ENCODE results near the gene PCARE.
"Not testable (repeated sequence)": the region's sequence is repeated elsewhere in the genome, so short reads cannot be mapped to it uniquely, and the experiment has no call there.

PCARE gene

DNA sequence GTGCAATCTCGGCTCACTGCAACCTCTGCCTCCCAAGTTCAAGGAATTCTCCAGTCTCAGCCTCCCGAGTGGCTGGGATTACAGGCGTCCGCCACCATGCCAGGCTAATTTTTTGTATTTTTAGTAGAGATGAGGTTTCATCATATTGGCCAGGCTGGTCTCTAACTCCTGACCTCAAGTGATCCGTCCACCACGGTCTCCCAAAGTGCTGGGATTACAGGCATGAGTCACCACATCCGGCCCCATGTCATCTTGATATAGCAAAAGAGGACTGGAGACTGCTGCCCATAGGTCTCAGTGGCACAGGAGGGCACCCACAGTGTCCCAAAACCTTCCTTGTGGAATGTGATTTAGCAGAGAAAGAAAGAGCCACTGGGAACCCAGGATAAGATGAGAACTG is 16.0 kb upstream of the PCARE start:
- not testable (repeated sequence) for DNase-seq

DNA sequence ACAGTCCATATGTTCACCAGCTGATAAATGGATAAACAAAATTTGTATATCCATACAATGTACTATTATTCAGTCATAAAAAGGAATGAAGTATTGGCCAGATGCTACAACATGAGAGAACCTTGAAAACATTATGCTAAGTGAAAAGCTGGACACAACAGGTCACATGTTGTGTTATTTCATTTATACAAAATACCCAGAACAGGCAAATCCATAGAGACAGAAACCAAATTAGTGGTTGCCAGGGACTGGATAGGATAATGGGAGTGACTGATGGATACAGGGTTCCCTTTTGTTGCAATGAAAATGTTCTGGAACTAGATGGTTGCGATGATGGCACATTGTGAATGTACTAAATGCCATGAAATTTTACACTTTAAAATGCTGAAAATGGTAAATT is 10.2 kb upstream of the PCARE start:
- no peak for DNase-seq

DNA sequence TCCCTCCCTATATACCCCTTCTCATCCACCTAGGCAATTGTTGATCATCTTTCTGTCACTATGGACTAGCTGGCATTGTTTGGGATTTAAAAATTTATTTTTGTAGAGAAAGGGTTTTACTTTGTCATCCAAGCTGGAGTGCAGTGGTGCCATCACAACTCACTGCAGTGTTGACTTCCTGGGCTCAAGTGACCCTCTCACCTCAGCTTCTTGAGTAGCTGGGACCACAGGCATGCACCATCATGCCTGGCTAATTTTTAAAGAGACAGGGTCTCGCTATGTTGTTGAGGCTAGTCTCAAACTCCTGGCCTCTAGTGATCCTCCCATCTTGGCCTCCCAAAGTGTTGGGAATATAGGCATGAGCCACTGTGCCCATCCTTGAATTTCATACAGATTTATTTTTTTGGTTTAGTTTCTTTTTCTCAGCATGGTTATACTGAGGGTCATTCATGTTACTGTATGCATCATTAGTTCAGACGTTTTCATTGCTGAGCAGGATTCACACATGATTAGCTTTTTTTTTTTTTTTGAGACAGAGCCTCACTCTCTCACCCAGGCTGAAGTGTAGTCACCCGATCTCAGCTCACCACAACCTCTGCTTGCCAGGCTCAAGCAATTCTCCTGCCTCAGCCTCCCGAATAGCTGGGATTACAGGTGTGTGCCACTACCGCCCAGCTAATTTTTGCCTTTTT is 8.6 kb upstream of the PCARE start:
- DNase-seq, result no peak

DNA sequence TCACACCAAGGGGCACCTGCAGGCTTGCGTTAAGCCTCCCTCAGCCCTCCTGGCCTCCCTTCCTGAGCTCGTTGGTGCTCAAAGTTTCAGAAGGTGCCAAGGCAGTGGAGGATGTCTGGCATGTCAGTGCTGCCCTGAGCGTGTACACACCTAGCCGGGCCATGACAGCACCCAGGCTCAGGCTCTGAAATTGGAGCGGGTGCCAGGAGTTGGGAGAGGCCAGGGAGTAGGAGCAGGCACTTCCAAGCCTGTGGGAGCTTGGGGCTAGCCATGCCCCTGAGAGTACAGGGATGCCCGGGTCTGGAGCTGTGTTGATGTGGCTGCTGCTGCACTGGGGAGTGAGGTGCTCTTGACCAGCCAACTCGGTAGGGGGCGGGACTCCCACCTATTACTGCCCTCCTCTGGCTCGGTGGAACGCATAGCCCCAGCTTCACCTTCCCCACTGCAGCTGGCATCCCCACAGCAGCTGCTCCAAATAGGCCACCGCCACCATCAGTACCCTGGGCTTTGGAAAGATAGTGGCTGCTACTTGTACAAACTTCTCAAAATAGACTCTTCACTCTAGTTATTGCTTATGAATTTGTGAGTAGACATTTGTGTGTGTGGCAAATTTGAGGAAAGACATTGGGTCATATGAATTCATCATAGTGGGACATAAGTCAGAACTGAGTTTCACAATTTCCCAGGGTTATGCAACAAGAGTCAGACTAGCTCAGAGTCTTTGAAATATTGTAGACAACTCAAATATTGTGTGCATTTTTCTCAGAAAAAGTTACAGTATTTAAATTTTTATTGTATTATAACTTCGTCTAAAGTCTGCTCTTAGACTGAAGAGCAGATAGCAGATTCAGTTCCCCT is 6.8 kb upstream of the PCARE start:
- DNase-seq, result peak; percentile 89

DNA sequence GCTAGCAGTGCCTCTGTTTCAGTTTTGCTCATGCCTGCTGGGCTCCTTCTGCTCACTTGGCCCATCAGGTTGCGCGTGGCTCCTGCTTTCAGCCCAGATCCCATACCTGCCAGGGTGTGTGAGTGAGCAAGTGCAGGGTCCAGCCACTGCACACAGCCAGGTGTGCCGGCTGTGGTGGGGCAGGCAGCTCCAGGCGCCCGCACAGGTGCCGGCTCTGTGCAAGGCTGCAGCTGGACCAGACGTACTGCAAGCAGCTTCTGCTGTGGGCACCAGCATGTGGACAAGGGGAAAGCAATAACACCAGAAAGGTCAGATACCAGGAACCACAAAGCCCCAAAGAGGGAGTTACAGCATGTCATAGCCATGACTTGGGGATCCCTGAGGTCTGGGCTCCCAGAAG is 5.6 kb upstream of the PCARE start:
- DNase-seq, result no peak

DNA sequence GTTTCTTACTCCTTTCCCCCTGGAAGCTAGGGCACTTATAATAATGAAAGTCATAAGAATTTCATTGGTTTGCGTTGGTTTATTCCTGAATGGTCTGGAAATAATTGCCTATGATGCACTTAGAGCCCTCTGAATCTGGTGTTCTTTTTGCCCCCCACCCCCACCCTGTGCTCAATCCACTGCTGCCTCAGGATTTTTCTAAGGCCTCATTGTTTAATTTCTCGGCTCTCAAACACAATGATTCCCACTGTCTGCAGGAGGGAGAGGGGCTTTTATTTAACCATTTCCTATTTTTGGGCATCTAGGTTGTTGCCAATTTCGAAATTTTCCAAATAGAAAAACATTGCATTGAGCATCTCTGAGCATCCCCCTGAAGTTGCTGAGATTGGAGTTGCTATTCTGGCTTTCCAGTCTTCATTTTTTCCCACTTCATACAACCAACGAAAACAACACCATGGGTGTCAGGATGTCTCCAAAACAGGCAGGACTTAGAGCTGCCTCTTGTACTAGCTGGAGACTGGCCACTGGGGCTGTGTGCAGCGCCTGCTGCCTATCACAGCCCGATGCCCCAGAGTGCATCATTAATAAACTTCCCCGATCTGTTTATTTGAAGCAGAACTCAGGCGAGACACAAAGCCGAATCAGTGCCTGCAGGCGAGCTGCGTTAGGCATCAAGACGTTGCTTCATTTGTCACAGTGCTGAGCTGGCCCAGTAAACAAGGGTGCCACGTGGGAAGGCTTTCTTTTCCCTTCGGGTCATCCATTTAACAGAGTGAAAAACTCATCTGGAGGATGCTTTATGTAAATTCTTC is 1.8 kb upstream of the PCARE start:
- no peak for DNase-seq

DNA sequence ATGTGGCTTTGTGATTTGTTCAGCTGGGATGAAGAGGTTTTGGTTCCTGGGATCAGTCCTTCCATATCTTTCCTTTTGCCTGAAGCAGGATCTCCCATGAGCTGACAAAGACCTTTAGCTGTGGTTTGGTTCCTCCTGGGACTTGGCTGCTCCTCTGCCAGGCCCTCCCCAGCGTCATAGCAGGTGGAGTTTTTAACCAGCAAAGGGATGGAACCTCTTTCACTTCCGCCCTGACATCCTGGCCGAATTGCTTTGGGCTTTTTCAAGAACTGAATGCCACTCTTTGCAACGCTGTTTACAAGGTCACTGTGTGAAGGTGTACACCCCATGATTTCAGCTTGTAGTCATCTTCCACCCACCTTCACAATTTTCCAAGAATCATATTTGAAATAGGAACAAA is 390 bp downstream of the PCARE start:
- DNase-seq, result peak; percentile 21

DNA sequence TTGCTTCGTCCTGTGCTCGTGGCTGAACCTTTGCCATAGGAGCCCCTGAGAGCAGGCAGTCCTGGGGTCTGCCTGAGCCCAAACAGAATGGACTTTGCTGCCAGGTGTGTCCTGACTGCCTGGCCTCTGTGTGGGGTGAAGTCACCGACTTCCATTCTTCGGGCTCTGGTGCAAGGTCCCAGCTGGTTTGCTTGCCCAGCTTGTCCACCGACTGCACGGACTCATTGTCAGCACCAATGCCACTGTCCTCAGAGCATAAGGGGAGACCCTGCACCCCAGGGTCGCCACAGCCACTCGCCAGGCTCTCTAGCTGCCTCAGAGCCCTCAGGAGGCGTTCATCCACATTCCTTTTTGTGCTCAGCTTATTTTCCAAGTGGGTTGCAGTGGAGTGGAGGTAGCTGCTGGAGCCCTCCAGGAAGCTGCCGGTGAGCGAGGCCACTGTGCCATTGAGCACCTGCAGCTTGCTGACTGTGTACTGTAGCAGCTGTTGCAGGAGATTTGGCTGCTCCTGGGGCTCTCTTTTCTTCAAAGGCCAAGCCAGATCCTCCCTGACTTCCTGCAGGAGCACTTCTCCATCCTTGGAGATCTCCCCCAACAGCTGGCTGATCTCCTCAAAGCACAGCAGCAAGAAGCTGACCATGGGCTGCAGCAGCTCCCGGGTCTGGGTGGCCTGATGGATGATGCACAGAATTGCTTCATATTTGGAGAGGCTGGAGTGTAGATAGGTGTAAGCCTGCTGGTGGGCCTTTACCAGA is 1.2 kb downstream of the PCARE start:
- DNase-seq, result no peak

DNA sequence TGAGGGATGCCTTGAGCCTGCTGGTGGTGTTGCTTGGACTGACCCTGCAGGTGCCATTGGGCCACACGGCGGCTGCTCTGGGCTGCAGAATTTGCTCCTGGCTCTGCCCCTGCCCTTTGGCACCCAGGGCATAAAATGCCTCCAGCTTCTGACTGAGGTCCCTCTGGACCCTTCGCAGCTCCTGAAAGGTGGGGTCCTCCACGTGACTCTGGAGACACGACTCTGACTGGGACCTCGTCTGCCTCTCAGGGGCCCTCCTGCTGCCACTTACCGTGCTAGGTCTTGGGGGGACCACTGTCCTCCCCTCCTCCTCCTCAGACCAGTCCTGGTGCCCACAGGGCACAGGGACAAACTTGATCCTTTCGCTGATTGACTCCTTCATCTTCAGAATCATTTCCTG is 2.1 kb downstream of the PCARE start:
- no peak for DNase-seq

DNA sequence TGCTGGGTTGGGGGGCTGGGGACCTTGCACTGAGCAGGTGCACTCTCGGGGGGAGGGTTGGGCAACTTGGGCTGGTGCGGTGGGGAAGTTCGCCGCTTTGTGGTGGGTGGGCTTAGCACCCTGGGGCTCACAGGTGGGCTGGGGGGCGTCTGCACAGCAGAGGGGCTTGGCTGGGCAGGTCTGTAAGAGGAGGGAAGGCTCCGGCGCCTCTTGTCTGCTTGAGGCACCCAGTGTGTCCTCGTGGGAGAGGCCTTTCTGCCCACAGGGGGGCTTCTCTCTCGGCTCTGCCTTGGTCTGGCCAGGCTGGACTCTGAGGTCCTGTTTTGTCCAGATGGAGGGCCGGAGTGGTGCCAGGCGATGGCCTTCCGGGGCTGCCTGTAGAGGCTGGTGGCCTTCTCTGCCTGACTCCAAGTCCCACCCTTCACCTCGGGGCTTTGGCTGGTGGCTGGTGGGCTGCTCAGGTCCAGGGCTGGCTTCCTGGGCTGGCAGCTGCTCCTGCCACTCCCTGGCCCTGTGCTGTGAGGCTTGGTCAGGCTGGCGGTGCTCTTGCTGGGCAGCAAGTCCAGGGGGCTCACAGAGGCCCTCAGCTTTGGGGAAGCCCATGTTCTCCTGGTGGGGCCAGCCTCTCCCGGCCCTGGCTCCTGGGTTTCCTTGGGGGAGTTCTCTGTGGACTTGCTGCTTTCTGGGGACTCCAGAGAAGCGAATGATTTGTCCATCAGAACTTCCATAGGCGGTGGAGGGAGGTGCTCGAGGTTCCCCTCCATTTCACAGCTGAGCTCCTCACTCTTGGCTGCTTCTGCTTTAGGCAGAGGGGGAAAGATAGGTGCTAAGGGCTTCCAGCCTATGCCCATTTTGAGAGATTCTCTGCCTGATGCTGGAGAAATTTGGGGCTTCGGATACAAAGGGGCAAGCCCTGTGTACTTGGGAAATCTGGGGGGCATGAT is 3.0 kb downstream of the PCARE start:
- no peak for DNase-seq

DNA sequence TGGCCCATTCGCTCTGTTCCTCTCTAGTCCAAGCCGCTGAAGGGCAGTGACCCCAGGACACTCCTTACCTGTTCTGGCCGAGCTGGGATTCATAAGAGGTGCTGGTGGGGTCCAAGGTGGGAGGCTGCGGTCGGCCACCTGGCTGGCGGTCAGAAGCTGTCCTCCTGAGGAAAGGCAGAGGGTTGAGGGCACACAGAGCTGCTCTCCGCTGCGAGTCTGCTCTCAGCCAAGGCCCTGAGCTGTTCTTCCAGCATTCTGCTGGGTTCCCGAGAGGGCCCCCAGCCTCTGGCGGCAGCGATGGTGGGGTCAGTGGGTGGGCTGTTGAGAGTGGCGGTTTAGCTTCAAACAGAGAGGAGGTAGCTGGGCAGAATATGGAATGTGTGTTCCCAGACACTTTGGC is 3.8 kb downstream of the PCARE start:
- no peak for DNase-seq

DNA sequence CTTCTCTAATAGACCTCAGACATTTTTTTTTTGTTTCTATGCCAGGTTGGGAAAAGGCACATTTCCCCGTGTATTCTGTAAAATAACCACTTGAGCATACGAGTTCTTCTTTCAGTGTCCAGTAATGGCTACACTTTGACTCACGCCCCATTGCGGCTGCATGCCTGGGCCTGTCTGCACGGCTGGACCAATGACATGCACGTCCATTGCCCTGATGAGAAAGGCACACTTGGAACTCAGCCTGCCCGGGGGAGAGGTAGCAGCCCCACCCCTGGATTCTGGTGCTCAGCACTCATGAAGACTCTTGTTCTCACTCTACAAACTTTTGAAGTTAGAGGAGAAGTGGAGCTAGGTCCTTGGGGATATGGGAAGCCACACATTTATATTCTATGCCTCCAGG is 5.8 kb downstream of the PCARE start:
- DNase-seq, result no peak

DNA sequence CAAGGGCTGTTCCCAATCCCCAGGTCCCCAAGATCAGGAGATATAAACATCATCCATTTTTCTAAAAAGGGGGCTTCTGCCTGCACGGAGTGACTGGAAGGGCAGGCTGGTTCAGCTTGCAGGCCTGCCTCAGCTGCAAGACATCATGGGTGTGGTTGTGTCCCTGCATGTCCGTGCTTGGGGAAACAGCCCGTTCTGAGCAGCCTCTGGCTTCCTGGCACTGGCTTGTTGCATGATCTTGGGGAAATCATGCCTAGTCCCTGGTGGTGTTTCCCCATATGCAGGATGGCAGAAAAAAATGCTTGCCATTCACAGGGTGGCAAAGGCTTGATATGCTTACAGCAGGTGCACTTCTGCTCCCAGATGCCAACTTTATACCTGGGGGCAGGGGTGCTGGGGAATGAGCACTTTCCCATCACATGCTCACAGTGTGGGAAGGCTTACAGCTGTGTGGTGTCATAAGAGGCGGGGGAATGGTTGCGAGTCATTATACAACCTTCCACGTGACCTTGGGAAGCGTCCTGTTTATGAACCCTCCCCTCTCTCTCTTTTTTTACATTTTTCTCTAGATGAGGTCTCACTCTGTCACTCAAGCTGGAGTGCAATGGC is 7.2 kb downstream of the PCARE start:
- peak; percentile 68 for DNase-seq

DNA sequence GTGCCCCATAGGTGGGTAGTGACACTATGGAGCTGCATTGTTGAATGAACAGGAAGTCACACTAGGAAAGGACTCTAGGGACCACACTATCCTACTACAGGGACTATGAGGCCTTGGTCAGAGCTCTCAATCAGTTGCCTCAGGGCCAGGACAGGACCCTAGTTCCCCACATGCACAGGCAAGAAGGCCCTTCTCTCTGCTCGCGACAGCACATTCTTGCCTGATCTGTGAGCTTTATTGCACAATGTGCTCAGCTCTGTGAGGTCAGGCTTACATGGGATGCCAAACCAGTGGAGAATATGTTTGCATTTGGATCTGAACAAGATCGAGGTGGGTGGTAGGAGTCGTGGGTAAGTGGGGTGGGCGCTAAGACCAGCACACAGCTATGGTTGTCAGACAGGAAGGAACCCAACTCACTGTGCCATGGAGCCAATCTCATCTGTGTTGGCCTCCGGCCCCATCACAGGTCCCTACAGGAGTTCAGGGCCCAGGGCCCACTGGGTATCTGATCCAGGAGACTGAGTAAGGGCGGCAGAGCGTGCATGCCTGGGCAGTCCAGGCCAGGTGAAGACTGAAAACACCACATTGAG is 8.0 kb downstream of the PCARE start:
- DNase-seq, result peak; percentile 66

DNA sequence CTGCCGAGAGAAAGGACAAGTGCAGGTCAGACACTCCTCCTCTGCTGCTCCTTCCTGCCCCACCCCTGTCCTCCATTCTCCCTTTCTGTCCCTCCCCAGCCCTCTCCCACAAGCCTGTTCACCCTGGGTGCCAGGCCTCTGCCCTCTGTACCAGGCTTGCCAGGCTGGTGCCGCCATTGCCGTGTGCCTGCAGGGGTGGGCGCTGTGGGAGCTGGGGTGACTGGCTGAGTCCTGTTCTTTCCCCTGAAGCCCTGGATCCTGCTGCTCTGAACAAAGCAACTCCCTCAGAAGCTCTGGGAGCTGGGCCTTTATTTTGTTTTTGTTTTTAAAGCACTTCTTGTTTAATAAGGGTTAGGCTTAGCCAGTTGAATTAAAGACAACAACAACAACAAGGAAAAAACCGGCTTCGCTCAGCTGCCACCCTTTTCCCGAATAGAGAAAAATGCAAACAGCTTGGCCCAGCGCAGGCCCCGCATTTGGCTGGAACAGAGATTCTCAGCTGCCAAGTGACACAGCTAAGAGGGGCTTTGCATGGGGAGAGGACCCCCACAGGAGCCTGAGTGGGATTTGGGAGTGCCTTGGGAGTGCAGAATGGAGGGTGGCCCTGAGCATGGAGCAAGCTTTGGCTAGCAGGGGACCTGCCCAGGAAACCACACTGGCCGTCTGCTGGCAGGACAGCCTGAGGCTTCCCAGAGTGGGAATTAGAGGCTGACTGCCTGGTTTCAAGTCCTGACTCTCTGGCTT is 9.1 kb downstream of the PCARE start:
- DNase-seq, result no peak

DNA sequence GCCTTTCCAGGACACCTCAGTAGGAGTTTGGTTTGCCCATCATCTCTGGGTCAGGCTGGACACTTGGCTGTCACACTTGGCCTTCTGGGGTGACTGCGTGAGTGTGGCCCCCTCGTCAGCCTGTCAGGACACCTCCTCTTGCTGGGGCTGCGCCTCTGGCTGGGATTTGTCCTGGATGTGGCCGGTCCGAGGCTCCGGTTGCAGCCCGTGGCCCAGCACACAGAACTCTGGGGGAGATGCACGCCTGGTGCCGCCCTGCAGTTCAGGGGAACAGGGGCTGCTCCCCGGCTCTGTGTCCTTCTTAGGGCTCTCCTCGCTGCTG is 9.6 kb downstream of the PCARE start:
- DNase-seq, result no peak

DNA sequence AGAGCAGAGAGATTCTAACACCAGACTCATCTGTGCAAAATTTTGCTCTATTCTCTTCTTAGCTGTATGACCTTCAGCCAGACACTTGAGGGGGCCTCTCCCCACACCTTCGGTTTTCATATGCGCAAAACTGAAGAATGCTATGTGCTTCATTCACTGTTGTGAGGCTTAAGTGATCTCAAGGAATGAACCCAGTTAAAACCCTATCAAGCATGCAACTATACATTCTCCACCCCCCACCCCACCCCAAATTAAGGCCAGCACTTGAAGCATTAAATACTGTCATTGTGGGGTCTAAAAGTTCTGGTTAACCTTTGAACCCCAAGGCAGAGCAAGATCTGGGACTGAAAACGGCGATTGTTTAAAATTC is 10.0 kb downstream of the PCARE start:
- no peak for DNase-seq

DNA sequence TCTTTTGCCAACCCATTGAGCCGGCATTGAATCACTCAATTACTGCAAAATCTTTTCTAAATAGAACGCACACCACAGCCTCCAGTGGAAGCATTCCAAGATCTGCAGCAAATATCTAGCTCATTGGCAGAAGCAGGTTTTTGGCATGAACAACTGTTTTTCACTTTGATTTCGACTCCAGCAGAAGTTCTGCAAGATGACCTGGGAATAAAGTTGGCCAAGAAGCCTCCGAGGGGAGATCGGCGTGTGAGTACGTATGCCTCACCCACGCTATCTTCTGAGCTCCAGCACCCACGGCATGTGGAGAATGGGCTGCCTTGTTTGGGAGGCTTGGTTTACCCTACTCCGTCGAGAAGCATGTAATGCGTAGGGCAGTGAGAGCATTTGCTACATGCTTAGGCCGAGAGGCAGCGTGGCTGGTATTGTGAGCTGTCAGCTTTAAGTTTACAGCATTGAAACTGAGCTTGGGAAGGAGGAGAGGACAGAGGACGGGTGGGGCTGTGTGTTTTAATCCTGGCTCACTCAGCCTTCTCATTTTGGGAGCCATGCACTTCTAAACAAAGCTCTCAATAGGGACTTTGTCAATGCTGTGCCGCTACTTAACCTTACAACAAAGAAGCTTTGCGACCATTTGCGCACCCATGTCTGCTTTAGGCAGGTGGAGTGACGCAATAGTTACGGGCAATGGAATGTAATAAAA is 10.5 kb downstream of the PCARE start:
- no peak for DNase-seq

DNA sequence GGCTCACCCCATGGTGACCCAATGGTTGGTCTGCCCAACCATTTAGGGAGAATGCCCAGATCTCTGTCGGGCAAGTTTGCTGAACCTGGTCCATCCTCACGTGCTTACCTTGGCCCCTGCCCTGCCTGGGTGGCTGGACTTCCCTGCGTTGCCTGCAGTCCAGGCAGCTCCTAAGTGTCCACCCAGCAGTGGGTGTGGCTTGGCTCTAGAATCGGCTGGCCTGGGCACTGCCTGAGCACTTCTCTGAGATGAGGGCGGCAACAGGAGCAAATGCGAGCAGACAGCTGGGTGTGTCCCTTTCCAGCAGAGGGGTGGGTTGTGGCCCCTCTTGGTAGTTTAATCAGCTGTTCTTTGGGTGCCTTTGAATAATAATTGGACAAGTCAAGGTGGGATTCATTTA is 11.3 kb downstream of the PCARE start:
- no peak for DNase-seq

DNA sequence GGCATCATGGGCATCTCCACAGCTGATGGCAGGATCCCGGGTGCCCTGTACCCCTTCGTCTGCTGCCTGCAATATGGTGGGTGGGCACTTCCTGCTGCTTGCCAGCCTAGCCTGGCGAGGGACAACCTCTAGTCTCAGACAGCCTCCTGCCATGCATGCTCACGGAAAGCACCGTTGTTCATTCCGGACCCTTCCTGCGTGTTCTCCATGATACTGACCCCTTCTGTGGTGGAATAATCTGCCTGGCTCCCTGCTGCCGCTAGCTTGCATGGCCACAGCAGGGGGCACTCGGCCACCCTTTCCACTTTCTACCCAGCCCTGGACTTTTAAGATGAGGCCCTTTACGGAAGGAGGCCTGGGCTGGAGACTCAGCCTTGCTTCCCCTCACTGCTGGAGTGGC is 12.0 kb downstream of the PCARE start:
- no peak for DNase-seq
